Measurements from ENCODE around the gene GIPC2.
"Not testable (repeated sequence)": the region's sequence is repeated elsewhere in the genome, so short reads cannot be mapped to it uniquely, and the experiment has no call there.

The GIPC2 gene

DNA sequence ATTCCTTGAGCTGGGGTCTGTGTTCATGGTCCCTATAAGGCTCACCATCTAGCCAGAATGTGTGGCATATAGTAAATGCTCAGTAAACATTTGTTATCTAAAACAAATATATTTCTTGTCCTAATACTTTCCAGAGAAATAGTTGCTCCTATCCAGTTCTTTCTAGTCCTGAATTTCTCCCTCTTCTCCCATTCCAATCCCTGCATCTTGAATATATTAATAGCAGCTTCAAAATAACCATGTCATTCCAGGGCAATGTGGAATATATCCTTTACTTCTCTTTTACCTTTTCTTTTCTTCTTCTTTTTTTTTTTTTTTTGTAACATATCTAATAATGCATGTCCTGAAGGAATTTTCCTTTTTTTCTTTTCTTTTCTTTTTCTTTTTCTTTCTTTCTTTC lies 30.6 kb upstream of the GIPC2 start:
- TF ChIP-seq, protein P1, sequence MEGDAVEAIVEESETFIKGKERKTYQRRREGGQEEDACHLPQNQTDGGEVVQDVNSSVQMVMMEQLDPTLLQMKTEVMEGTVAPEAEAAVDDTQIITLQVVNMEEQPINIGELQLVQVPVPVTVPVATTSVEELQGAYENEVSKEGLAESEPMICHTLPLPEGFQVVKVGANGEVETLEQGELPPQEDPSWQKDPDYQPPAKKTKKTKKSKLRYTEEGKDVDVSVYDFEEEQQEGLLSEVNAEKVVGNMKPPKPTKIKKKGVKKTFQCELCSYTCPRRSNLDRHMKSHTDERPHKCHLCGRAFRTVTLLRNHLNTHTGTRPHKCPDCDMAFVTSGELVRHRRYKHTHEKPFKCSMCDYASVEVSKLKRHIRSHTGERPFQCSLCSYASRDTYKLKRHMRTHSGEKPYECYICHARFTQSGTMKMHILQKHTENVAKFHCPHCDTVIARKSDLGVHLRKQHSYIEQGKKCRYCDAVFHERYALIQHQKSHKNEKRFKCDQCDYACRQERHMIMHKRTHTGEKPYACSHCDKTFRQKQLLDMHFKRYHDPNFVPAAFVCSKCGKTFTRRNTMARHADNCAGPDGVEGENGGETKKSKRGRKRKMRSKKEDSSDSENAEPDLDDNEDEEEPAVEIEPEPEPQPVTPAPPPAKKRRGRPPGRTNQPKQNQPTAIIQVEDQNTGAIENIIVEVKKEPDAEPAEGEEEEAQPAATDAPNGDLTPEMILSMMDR (conservative IDR thresholded peaks at IDR 0.05; ENCODE audit: control insufficient read depth, insufficient read depth, low read depth, low read length), result no peak
- no peak for DNase-seq (ENCODE audit: low read depth)
- H3K4me3 ChIP-seq (ENCODE audit: control insufficient read depth, low read depth, low read length), result no peak overlapping the region

DNA sequence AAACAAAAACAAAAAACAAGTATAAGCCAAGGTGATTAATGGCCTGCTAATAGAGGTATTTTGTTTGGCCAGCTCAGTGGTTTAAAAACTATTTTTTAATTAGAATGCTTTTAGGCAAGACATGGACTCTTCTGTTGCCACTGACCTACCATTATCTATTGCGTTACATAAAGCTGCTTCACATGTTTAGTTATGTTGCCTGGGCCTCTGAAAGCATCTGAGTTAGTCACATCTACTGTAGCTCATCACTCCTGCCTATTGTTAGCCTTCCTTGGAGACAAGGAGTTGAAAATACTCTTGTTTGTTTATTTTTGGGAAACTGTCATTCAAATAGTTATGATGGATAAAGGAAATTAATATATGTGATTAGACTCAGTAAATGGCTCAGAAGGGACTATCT lies 26.7 kb upstream of the GIPC2 start:
- TF ChIP-seq, protein P1 (conservative IDR thresholded peaks at IDR 0.05; ENCODE audit: control insufficient read depth, insufficient read depth, low read depth, low read length), result no peak
- DNase-seq (ENCODE audit: low read depth), result no peak
- no peak overlapping the region for H3K4me3 ChIP-seq (ENCODE audit: control insufficient read depth, low read depth, low read length)

- not testable (repeated sequence) for H3K4me3 ChIP-seq (ENCODE audit: control insufficient read depth, low read depth, low read length); DNase-seq (ENCODE audit: low read depth)
Observed at GRCh38 chr1:78021134-78021533, 24.6 kb upstream of the GIPC2 start.

DNA sequence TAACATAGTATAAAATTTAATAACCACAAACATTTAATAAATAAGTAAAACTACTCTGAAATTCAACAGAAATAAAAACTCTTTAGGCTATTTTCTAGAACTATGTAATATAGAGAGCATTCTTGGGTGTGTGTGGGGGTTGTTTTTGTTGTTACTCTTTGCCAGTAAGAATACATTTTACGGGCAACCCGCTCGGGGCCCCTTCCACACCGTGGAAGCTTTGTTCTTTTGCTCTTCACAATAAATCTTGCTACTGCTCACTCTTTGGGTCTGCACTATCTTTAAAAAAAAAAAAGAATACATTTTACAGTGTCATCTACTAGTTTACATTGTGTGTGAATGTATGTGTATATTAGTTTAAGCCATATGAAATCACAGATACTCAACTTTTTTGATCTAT lies 16.0 kb upstream of the GIPC2 start:
- H3K4me3 ChIP-seq (ENCODE audit: control insufficient read depth, low read depth, low read length), result no peak overlapping the region
- no peak for DNase-seq (ENCODE audit: low read depth)
- TF ChIP-seq, protein P1 (conservative IDR thresholded peaks at IDR 0.05; ENCODE audit: control insufficient read depth, insufficient read depth, low read depth, low read length), result no peak

GRCh38 chr1:78032996-78033796 lies 12.6 kb upstream of the GIPC2 start:
- TF ChIP-seq, protein P1 (conservative IDR thresholded peaks at IDR 0.05; ENCODE audit: control insufficient read depth, insufficient read depth, low read depth, low read length), result no peak
- H3K4me3 ChIP-seq (ENCODE audit: control insufficient read depth, low read depth, low read length), result no peak overlapping the region
- DNase-seq (ENCODE audit: low read depth), result no peak

DNA sequence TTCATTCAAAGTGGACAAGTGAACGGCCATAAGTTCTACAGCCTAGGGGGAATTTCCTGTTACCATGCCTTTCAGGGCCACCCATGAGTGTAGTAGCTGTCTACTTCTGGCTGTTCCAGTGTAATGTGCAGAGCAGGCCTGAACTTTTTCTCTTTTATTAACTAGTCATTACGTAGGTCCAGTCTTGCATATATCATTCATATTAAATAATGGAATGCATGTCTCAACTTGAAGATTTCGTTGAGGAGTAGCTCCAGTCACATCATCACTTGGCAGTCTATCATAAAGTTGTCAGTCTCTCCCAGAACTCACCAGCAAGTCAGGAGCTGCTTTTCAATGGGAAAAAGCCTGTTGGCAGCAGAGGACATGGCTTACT lies 12.0 kb upstream of the GIPC2 start:
- TF ChIP-seq, protein P1 (conservative IDR thresholded peaks at IDR 0.05; ENCODE audit: control insufficient read depth, insufficient read depth, low read depth, low read length), result no peak
- DNase-seq (ENCODE audit: low read depth), result no peak
- H3K4me3 ChIP-seq (ENCODE audit: control insufficient read depth, low read depth, low read length), result no peak overlapping the region

GRCh38 chr1:78035121-78035520 lies 10.6 kb upstream of the GIPC2 start:
- no peak overlapping the region for H3K4me3 ChIP-seq (ENCODE audit: control insufficient read depth, low read depth, low read length)
- DNase-seq (ENCODE audit: low read depth), result peak; percentile 61
- TF ChIP-seq, protein P1 (conservative IDR thresholded peaks at IDR 0.05; ENCODE audit: control insufficient read depth, insufficient read depth, low read depth, low read length), result no peak

Measured in fibroblast of mammary gland (primary cell).